GM21515 (cell line): Measurements from ENCODE around the gene SSR2.

Experiments
- ATAC-seq: cut with Tn5 transposase; IDR thresholded peaks from one replicate; pipeline ENCODE4 v1.9.1; 2021; ENCODE audit not compliant: unreplicated experiment

The SSR2 gene

DNA sequence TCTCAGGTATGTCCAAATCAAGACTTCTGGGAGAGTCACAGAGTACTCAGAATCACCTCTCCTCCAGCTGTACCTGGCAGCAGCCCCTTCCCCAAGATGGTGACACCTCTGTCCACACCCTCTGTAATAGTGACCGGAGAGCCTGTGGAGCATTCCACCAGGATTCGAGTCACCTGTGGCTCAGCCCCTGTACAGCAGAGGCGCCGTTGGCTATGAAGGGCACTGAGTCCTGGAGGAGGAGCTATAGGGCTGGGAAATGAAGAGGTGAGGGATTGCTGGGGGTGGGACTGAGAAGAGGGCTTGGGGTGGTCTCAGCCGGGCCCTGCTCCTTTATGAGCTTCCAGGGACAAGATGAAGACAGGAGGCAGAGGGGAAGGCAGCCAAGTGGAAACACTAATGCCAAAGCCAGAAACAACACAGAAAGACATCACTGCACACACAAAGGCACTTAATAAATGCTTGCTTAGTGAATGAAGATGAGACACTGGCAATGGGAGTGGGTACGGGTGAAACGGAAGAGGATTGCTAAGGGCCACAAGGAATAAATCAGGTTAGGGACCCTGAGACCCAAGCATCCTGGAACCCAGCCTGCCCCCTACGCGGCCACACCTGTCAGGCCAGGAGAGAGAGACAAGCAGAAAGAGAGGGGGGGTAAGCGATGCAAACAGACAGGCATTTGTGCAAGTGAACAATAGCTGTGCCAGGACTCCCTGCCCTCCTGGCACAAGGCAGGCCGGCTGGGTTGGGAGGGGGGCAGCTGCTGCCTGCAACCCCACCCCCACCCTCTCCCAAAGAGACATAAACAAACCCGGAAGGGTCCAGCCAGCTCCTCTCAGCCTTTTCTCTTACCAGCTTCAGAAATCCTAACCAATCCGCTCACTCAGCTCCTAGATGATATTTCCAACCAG lies 46.3 kb downstream of the SSR2 start:
- no peak for ATAC-seq

DNA sequence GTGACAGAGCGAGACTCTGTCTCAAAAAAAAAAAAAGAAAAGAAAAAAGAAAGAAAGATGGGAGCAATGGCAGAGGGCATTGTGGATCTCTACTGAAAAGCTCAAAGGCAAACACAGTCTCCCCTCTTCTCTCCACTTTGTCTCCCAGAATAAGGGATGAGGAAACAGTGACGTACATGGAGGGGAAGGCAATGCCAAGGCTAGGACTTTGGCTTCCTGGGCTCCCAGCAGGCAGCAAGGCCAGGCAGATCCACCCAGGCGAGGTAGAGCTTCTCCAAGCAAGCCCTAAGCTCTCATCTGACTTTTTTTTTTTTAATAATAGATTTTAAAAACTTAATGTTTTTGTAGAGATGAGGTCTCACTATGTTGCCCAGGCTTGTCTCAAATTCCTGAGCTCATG lies 47.0 kb downstream of the SSR2 start:
- ATAC-seq = no peak

DNA sequence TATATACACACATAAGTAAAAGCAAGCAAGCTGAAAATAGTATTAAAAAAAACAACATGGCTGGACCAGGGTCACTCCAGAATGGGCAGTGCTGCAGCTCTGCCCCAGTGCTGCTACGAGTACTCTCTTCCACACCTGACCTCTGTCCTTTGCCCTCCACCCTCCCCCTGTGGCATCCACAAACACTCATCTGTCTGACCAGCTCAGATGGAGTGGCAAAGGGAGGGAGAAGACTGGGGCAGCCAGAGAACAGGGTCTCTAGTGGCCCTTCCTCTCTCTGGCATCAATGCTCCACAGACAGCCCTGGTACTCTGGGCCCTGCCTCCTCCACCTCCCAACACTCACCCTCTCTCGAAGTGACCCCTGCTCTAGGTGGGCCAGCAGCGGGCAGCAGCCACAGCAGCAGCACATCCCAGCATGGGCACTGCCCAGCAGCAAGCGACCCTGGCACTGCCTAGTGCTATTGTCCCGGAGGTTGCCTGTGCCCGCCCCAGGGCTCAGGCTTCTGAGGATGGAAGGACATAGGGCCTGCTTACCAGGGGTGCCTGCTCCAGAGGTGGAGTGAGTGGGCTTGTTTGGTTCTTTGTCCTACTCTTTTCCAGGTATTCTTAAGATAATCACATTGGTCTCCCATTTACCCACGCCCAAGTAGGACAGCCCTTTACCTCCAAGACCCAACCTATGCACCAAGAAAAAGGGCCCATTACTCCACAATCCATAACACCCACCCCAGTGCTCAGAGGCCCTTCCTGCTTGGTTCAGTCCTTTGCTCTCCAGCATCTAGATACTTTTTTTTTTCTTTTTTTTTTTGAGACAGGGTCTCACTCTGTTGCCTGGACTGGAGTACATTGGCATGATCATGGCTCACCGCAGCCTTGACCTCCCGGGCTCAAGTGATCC lies 48.6 kb downstream of the SSR2 start:
- ATAC-seq = no peak

GRCh38 chr1:155970531-155971167 lies 50.1 kb downstream of the SSR2 start:
- ATAC-seq = no peak

GRCh38 chr1:155969377-155969791 lies 51.4 kb downstream of the SSR2 start:
- ATAC-seq = no peak

- no peak for ATAC-seq
Measured at GRCh38 chr1:155968670-155969069, 52.1 kb downstream of the SSR2 start.

DNA sequence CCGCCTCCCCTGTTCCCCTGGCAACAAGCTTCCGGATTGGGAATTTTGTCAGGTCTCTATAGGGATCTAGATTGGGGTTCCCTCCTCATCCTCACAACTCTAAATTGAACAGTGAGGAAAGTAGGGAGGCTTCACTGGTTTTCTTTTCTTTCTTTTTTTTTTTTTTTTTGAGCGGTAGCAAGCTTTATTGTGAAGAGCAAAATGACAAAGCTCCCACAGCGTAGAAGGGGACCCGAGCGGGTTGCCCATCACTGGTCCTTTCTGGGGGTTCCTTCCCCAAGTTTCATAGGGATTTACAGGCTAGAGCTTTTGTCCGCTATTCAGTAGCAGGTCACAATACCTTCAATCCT lies 52.7 kb downstream of the SSR2 start:
- ATAC-seq = no peak

GRCh38 chr1:155967341-155968050 lies 53.3 kb downstream of the SSR2 start:
- ATAC-seq = no peak

- no peak for ATAC-seq
Measured at GRCh38 chr1:155966750-155967149, 54.0 kb downstream of the SSR2 start.

GRCh38 chr1:155966135-155966534 lies 54.6 kb downstream of the SSR2 start:
- no peak for ATAC-seq

DNA sequence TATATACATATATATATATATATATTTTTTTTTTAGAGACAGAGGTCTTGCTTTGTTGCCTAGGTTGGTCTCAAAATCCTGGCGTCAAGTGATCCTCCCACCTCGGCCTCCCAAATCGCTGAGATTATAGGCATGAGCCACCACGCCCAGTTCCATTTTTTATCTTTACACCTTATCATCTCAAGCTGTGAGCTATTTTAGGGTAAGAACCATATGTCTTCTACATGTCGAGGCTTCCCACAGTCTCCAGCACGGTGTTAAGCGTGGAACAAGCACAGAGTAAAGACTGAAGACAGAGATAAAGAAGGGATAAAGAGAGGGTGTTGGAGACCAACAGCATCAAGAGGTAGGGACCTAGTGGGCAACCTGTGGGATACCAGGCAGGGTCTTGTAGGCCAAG lies 56.6 kb downstream of the SSR2 start:
- ATAC-seq = no peak

DNA sequence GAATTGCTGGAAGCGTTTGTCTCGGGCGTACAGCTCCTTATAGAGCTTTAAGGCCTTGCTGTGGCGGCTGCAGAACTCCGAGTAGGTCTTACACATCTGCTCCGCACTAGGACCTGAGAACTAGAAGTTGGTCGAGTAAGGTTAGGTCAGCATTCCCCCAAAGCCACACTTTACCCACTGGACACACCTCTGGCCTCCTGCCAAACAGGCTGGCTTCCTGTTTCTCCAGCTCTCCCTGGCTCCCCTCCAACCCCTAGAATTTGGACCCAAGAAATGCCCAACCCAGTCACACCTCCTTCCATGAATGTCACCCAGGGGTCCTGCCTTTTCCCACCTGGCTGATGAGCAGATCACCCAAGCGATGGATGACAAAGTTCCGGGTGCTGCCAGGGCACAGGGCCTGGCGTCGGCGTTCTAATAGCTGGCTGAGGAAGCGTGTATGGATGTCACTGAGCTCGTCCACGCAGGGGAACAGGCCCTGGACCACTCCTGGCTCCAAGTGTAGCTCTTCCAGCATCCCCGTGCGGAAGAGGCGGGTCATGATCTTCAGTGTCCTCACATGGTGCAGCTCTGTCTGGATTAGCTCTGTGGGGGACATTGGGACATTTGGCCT lies 58.0 kb downstream of the SSR2 start:
- no peak for ATAC-seq

DNA sequence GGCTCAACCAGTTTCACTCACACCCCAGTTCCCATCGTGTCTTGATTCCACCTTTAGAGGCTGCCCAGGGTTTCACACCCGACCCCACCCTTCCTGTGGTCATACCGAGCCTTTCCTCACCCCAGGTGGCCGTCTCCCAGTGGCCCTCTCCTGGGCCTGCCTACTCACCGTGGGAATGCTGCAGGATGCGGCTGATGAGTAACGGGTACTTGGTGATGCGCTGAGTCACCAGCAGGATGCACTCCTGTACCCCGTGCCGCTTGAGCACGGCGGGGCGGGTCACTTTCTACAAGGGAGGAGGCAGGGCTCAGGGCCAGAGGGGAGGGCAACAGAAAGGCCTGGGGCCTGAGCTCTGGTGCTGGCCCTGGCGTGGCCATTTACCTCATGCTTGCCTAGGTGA lies 58.8 kb downstream of the SSR2 start:
- ATAC-seq = no peak

DNA sequence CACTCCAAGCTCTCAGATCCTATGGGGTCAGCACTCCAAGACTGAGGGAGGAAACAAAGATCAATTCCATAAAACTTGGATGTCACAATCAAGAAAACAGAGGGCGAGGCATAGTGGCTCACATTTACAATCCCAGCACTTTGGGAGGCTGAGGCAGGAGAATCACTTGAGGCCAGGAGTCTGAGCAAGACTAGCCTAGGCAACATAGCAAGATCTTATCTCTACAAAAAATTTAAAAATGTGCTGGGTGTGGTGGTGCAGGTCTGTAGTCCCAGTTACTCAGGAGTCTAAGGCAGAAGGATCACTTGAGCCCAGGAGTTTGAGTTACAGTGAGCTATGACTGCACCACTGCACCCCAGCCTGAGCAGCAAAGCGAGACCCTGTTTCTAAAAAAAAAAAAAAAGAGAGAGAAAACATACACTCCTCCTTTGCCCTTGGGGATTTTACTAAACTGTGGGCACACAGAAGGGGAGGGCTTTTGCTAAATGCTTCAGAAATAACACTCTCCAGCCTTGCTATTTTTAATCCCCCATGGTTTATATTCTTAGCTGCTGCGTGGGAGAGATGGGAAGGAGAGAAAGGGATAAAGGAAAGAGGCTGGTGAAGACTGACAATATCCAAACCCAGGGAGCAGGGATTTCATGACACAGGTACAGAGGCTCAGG lies 60.5 kb downstream of the SSR2 start:
- ATAC-seq = no peak
